ENCODE measurements around the gene LRWD1. TPM values are rescaled to one million over a fixed set of nuclear protein-coding genes. Genes with fewer than 3 reads are reported as not detected.

LRWD1 gene
- total and polyA plus RNA-seq, 9 of the 15 experiments (the other 6 are each of a cell fraction or from before 2014, with no cell fraction given) = 0.61 to 66.0 (median 33.2) TPM

GRCh38 chr7:102444961-102445673 lies 19.7 kb upstream of the LRWD1 start (continued):
- TF ChIP-seq ARID4B (CRISPR knock-in tag; IDR thresholded peaks at IDR 0.05) = no peak
- TF ChIP-seq FOXK1 (CRISPR knock-in tag; IDR thresholded peaks at IDR 0.05; ENCODE audit: borderline replicate concordance) = no peak
- no peak for TF ChIP-seq ZNF551 (CRISPR knock-in tag; IDR thresholded peaks at IDR 0.05)
- no peak for TF ChIP-seq CEBPZ (IDR thresholded peaks at IDR 0.05; ENCODE audit: borderline replicate concordance, low read depth, low read length)
- peak; percentile 53 for TF ChIP-seq MEIS2 (IDR thresholded peaks at IDR 0.05; ENCODE audit: partially characterized antibody)
- no peak for TF ChIP-seq ZSCAN29 (IDR thresholded peaks at IDR 0.05)
- no peak for TF ChIP-seq ZNF431 (CRISPR knock-in tag; IDR thresholded peaks at IDR 0.05)
- TF ChIP-seq ASH1L (IDR thresholded peaks at IDR 0.05; ENCODE audit: borderline replicate concordance, low read depth, partially characterized antibody) = no peak
- no peak for TF ChIP-seq NCOR1 (IDR thresholded peaks at IDR 0.05)
- no peak for TF ChIP-seq ZNF444 (CRISPR knock-in tag; IDR thresholded peaks at IDR 0.05)
- TF ChIP-seq SMAD2 (IDR thresholded peaks at IDR 0.05; ENCODE audit: low read depth, low read length) = no peak
- TF ChIP-seq JUND (IDR thresholded peaks at IDR 0.05; ENCODE audit: borderline replicate concordance, low read depth, low read length) = 0 out of 2 replicates have a peak, but pooled peaks have one; percentile 22
- TF ChIP-seq JUND (tag; IDR thresholded peaks at IDR 0.05; ENCODE audit: borderline replicate concordance, low read depth, low read length) = peak; percentile 57; the same call in 1 of the 3 replicates
- TF ChIP-seq TAF1 (IDR thresholded peaks at IDR 0.05; ENCODE audit: control insufficient read depth, extremely low read depth, insufficient read depth, low read length, severe bottlenecking) = no peak
- no peak for TF ChIP-seq CHD1 (IDR thresholded peaks at IDR 0.05; ENCODE audit: low read length)
- TF ChIP-seq TSC22D4 (tag; IDR thresholded peaks at IDR 0.05) = no peak

Data from K562 (cell line).